AG04449 (cell line): ENCODE results near the gene PTPA.

Source experiments
- CTCF ChIA-PET: fragments of 350-600 bp; formaldehyde crosslinking; extraction: SDS; loops from one replicate; lab custom pipeline; 2021; ENCODE audit warnings: antibody characterized with exemption; lab: Yijun Ruan, JAX
- POLR2A ChIA-PET: fragments of 400-600, 350-600 bp; formaldehyde crosslinking; extraction: SDS; loops from one replicate; lab custom pipeline; 2020; ENCODE audit warnings: antibody characterized with exemption, inconsistent platforms; lab: Yijun Ruan, JAX
- DNase-seq: peaks from one replicate; pipeline ENCODE4 v3.0.0-alpha.2; 2010; ENCODE audit warnings: low read depth, low spot score
- H3K4me3 ChIP-seq: 2 replicates; pipeline ENCODE4 v1.5.1; 2011; ENCODE audit warnings: low read depth, mild to moderate bottlenecking, control low read depth, low read length
- TF ChIP-seq, protein P1 (sequence below): IDR thresholded peaks from one replicate; pipeline ENCODE4 v1.5.1; 2011; ENCODE audit warnings: mild to moderate bottlenecking, moderate library complexity, low read length, control low read depth, inconsistent platforms; ENCODE audit not compliant: insufficient read depth; ENCODE audit errors: missing control alignments

PTPA gene

DNA sequence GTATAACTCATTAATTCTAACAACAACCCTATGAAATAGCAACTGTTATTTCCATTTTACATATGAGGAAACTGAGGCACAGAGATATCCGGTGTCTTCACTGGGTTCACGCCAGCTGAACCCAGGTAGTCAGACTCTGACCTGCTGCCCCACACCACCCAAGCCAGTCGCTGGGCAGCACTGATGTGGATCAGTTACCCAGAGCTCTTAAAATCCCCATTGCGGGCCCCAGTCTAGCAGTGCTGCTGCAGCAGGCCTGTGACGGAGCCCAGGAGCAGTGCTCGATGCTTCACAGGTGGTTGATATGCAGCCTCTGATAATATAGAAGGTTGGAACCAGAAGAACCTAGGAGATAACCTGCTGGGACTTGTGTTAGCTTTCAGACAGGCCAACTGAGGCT, 24.3 kb downstream of the PTPA start:
- no peak for DNase-seq
- POLR2A ChIA-PET = interaction anchor here (11.6 kb wide), 1 partner anchor 39 kb away, joined by 233 read pairs; the partner anchor contains the start of gene IER5L
- CTCF ChIA-PET = interaction anchor here (1.1 to 24.0 kb wide), 8 partner anchors 13 to 505 kb away, joined by 3 to 735 read pairs (median 58); partner anchors contain the start of genes C9orf50, IER5L and NTMT1
- TF ChIP-seq, protein P1, sequence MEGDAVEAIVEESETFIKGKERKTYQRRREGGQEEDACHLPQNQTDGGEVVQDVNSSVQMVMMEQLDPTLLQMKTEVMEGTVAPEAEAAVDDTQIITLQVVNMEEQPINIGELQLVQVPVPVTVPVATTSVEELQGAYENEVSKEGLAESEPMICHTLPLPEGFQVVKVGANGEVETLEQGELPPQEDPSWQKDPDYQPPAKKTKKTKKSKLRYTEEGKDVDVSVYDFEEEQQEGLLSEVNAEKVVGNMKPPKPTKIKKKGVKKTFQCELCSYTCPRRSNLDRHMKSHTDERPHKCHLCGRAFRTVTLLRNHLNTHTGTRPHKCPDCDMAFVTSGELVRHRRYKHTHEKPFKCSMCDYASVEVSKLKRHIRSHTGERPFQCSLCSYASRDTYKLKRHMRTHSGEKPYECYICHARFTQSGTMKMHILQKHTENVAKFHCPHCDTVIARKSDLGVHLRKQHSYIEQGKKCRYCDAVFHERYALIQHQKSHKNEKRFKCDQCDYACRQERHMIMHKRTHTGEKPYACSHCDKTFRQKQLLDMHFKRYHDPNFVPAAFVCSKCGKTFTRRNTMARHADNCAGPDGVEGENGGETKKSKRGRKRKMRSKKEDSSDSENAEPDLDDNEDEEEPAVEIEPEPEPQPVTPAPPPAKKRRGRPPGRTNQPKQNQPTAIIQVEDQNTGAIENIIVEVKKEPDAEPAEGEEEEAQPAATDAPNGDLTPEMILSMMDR = no peak
- H3K4me3 ChIP-seq = no peak overlapping the region

DNA sequence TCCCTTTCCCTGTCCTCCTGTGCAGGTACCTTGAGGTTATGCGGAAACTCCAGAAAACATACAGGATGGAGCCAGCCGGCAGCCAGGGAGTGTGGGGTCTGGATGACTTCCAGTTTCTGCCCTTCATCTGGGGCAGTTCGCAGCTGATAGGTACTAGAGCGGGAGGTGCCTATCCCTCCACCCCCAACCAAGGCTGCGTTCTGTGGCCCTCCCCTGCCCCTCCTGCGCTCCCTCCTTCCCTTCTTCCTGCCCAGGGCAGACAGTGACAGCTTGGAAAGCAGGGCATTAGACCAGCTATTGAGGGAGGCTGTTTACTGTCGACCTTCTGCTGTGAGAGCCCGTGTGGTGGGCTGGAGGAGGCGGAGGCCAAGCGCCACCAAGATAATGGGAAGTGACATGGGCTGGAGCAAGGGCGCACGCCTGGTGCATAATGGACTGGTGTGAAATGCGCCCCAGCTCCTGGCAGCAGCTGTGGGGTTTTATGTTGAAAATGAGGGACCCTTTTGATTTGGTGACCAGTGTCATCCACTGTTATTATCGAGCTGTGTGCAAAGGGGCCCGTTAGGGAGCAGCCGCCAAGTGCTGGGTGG, 25.3 kb downstream of the PTPA start:
- CTCF ChIA-PET = interaction anchor here (1.0 to 24.0 kb wide), 7 partner anchors 14 to 504 kb away, joined by 3 to 735 read pairs (median 100); partner anchors contain the start of genes C9orf50, IER5L and NTMT1
- no peak for DNase-seq
- POLR2A ChIA-PET = interaction anchor here (11.6 kb wide), 1 partner anchor 38 kb away, joined by 233 read pairs; the partner anchor contains the start of gene IER5L
- TF ChIP-seq, protein P1 = no peak
- H3K4me3 ChIP-seq = no peak overlapping the region

DNA sequence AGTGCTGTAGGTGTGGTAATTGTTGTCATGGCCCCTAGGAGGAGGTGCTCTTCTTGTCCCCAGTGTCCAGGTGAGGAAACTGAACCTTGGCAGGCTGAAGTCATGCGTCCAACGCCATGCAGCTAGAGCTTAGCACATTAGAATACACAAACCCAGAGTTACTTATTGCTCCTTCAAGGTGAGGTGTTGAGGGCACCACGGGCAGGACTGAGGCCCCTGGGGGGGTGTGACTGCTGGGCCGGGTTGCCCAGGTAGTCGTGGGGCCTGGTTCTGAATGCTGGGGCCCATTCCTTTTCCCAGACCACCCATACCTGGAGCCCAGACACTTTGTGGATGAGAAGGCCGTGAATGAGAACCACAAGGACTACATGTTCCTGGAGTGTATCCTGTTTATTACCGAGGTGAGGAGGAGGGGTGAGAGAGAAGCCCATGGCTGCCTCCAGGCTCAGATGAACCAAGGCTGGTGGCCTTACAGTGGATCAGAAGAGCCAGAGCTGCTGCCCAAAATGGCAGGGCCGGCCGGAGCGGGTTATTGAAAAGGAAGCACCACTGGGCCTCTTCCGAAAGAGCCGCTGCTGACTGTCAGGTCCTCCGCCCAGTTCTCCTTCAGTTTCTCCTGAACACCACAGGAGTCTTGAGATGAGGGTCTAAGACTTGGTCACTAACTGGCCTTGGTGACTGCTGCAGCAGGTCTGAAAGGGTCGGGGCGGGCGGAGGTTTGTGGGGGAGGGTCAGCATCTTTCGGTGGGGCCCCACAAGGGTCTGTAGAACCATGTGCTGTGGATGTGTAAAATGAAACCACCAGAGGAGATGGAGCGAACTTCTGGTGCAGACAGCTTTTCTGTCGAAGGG, 26.3 kb downstream of the PTPA start:
- TF ChIP-seq, protein P1 = no peak
- H3K4me3 ChIP-seq = no peak overlapping the region
- ChIA-PET CTCF (interaction anchor here (1.1 to 24.0 kb wide), 19 partner anchors 11 to 646 kb away, joined by 3 to 735 read pairs (median 12); partner anchors contain the start of genes C9orf50, CRAT, IER5L and NTMT1), POLR2A (interaction anchor here (0.6 to 11.6 kb wide), 5 partner anchors 37 to 569 kb away, joined by 3 to 233 read pairs (median 28); partner anchors contain the start of gene IER5L)
- DNase-seq = no peak

DNA sequence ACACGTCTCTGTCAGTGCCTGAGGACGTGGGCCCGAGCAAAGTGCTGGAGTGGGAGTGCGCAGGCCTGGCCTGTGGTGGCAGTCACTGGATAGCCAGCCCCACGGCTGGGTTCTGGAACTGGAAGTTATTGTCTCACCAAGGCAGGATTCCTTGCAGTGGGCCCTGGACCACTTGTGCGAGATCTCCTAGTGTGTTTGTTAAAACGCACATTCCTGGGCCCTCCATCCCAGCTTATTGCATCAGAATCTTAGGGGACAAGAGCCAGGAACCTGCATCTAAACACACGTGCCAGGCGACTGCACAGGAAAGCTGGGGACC, 26.9 kb downstream of the PTPA start:
- ChIA-PET POLR2A (interaction anchor here (0.6 to 11.6 kb wide), 5 partner anchors 36 to 569 kb away, joined by 3 to 233 read pairs (median 28); partner anchors contain the start of gene IER5L), CTCF (interaction anchor here (0.9 to 24.0 kb wide), 26 partner anchors 12 to 646 kb away, joined by 3 to 735 read pairs (median 9); partner anchors contain the start of genes ASB6, C9orf50, CRAT and IER5L)
- DNase-seq = no peak
- TF ChIP-seq, protein P1 = no peak
- no peak overlapping the region for H3K4me3 ChIP-seq

DNA sequence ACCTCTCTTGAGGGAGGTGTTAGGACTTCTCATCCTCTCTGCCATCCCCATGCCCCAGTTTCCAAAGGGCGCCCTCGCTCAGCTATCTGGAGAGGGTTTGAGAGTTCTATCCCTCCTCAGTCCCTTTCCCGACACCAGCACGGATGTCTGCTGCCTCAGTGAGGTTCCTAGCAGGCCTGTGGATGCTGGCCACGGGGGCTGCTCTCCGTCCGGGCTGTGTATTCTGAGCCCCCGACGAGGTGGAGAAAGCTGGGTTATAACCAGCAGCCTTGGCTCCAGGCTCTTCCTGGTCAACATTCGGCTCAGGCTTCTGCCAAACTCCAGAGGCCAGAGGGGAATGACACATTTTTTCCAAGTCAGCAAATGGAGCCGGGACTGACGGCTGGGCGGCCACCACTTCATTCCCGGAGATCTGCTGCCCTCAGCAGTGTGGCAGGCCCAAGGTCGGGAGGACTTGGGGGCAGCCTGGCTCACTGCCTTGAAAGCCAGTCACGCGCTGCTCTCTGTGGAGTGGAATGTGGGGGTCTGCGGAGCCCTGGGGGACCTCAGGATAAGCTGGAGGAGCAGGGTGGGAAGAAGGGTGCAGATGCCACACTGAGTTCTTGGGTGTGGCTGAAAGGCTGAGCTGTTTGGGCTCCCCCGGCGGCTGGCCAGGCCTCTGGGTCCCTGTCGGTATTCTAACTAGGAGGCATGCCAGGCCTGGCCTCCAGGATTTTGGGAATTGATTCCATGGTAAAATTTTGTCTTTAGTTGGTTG, 27.4 kb downstream of the PTPA start:
- ChIA-PET CTCF (interaction anchor here (0.7 to 24.0 kb wide), 48 partner anchors 8 to 652 kb away, joined by 3 to 735 read pairs (median 6); partner anchors contain the start of genes ASB6, C9orf50, CRAT and IER5L), POLR2A (interaction anchor here (0.6 to 11.6 kb wide), 12 partner anchors 28 to 568 kb away, joined by 3 to 233 read pairs (median 6); partner anchors contain the start of genes C9orf50 and IER5L)
- H3K4me3 ChIP-seq = no peak overlapping the region
- no peak for DNase-seq
- TF ChIP-seq, protein P1 = no peak
